GM18867 (cell line): Measurements from ENCODE around the gene COG5.
"Not testable (repeated sequence)": the region's sequence is repeated elsewhere in the genome, so short reads cannot be mapped to it uniquely, and the experiment has no call there.

Source experiments
- ATAC-seq: cut with Tn5 transposase; IDR thresholded peaks from one replicate; pipeline ENCODE4 v1.9.1; 2021; ENCODE audit warnings: mild to moderate bottlenecking, moderate library complexity; ENCODE audit not compliant: unreplicated experiment

COG5 gene

GRCh38 chr7:107286751-107287621 lies 276.7 kb downstream of the COG5 start:
- no peak for ATAC-seq

- no peak for ATAC-seq
Observed at GRCh38 chr7:107284911-107285479, 278.7 kb downstream of the COG5 start.

- ATAC-seq = no peak
Observed at GRCh38 chr7:107277331-107277730, 286.4 kb downstream of the COG5 start.

- ATAC-seq = no peak
Observed at GRCh38 chr7:107276220-107276827, 287.4 kb downstream of the COG5 start.

GRCh38 chr7:107274506-107274905 lies 289.2 kb downstream of the COG5 start:
- no peak for ATAC-seq

GRCh38 chr7:107269790-107270189 lies 293.9 kb downstream of the COG5 start:
- no peak for ATAC-seq

GRCh38 chr7:107268594-107268993 lies 295.1 kb downstream of the COG5 start:
- ATAC-seq = no peak

- no peak for ATAC-seq
Observed at GRCh38 chr7:107267138-107267537, 296.6 kb downstream of the COG5 start.

GRCh38 chr7:107264723-107265122 lies 299.0 kb downstream of the COG5 start:
- ATAC-seq = no peak

GRCh38 chr7:107262857-107263256 lies 300.9 kb downstream of the COG5 start:
- ATAC-seq = no peak

- no peak for ATAC-seq
Observed at GRCh38 chr7:107258737-107259136, 305.0 kb downstream of the COG5 start.

- ATAC-seq = no peak
Observed at GRCh38 chr7:107255602-107256001, 308.1 kb downstream of the COG5 start.

GRCh38 chr7:107254398-107254985 lies 309.2 kb downstream of the COG5 start:
- ATAC-seq = no peak

- no peak for ATAC-seq
Observed at GRCh38 chr7:107253599-107253998, 310.1 kb downstream of the COG5 start.

- ATAC-seq = no peak
Observed at GRCh38 chr7:107251963-107252362, 311.8 kb downstream of the COG5 start.

- no peak for ATAC-seq
Observed at GRCh38 chr7:107248551-107249316, 315.0 kb downstream of the COG5 start.

GRCh38 chr7:107246836-107247235 lies 316.9 kb downstream of the COG5 start:
- ATAC-seq = not testable (repeated sequence)

- ATAC-seq = no peak
Observed at GRCh38 chr7:107244613-107245012, 319.1 kb downstream of the COG5 start.

GRCh38 chr7:107242267-107242666 lies 321.5 kb downstream of the COG5 start:
- no peak for ATAC-seq

- no peak for ATAC-seq
Observed at GRCh38 chr7:107237451-107237850, 326.3 kb downstream of the COG5 start.

- ATAC-seq = no peak
Observed at GRCh38 chr7:107236862-107237261, 326.9 kb downstream of the COG5 start.
